Renal cortical epithelial cell (primary cell): Measurements from ENCODE around the gene TMEM259. TPM values are rescaled to one million over a fixed set of nuclear protein-coding genes. Genes with fewer than 3 reads are reported as not detected.

Experiments used
- DNase-seq: peaks from one replicate; pipeline ENCODE4 v3.0.0-alpha.2; 2011; ENCODE audit warnings: low read depth
- total RNA-seq: library from RNA; depleted of rRNA; stranded (reverse); fragments of >200 nt; gene quantifications from 2 replicates; pipeline ENCODE4 v1.2.3, GENCODE V29; 2014

Gene TMEM259
- total RNA-seq, 1 donor from 2014 or later, result 114 TPM

DNA sequence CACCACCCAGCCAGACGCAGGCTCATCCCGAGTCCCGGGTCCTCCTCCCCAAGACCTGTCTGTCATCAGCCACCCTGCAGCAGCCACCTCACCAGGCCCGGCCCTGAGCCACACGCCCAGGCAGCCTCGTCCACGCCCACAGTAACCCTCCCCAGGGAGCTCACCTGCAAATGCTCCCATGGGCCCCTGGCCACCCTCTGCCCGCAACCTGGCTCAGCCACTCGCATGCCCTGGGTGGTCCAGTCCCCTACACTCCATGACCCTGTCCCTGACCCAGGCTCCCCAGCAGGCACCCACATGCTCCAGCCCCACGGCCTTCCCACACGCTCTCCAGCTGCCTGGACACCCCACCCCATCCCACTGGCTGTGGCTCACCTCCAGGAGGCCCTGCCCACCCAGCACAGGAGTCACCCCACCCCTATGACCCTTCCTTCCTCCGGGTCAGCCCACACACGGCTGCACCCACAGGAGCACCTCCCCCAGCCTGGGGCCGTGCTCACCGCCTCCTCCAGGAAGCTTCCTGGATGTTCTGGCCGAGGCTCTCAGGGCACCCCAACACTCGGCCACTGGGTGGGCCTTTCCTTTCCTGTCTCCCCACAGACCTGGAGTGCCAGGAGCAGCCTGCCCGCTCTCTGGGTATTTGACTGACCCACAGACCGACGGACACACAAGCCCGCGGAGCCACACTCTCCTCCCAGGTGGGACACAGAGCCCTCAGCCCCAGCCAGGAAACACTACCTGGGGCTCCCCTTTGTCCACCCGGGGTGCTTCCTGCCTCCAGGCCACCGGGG is 3.6 kb downstream of the TMEM259 start:
- no peak for DNase-seq

DNA sequence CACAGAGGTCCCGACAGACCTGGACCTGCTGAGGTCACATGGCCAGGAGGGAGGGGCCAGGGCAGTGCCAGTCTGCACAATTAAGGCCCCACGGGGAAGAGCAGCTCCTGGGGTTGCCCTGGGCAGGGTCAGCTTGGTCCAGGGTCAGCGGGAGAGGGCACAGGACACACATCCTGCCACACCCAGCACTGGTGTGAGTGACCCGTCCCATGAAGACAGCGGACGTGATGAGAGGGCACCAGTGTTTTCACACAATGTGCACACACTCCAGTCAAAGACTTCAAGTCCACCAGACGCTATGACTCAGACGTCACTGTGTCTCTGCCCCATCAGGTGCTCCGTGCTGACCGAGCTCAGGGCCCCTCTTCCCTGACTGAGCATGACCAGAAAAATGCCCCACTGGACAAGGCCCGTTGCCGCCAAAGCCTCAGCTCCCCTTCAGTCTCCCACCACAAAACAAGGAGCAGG is 4.2 kb downstream of the TMEM259 start:
- DNase-seq, result peak; percentile 85

DNA sequence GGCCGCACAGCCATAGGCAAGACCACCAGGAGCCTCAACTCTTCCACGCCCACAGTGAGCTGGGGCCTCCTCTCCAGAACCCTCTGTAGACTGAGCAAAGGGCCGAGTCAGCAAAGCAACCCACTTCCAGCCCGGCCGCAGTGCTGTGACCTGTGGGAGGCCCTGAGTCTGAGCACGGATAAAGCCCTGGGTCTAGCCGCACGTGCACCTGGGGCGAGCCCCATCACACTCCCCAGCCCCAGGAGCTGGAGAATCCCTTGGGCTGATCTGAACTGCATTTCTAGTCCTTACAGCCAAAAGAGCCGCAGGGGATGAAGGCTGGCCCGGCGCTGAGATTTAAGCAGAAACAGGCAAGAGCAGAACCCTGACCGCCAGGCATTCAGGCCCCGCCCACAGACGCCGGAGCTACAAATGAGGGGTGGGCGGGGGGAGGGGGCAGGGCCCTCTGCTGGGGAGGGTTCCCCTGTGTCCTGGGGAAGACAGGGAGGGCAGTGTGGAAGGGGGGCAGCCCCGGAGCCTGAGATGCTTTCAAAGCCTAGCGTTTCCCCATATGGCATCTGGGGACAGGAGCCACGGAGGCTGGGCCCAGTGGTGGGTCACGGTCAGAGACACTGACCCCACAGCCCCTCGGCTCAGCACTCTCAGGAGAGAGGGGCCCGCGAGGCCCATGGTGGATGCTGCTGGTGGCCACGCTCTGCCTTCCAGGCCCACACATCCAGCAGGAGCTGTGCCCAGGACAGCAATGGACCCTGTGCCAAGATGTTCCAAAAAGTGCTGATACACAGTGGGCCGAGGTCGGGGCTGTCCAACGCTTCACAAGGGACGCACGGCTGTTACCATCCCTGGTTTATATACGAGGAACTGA is 4.9 kb downstream of the TMEM259 start:
- DNase-seq, result no peak

DNA sequence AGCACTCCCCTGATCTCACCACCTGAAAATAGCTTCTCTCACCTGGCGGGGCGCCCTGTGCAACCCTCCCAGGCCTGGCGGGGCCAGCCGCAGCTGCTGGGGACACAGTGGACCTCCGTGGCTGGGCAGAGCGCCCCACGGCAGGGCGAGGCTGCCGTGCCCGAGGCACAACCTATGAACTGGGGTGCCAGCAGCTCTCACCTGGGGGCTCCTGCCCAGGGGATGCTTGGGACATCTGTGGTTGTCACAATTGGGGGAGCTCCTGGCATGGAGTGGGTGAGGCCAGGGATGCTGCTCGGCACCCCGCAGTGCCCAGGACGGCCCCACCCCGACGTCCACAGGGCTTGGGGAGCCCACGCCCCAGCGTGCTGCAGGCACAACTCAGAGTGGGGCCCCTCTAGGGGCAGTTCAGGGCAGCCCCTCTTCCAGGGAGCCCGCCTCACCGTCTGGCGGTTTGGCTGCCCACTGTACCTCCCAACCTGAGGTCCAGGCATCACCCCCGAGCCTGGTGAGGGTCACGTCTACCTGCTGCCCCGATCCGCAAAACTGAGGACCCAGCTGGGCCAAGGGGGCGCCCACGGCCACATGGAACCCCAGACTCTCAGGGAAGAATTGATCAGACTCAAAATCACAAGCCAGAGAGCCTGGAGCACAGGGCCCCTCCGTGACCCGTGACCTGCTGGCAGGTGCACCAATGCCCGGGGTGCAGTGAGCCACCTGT is 5.7 kb downstream of the TMEM259 start:
- DNase-seq, result no peak

DNA sequence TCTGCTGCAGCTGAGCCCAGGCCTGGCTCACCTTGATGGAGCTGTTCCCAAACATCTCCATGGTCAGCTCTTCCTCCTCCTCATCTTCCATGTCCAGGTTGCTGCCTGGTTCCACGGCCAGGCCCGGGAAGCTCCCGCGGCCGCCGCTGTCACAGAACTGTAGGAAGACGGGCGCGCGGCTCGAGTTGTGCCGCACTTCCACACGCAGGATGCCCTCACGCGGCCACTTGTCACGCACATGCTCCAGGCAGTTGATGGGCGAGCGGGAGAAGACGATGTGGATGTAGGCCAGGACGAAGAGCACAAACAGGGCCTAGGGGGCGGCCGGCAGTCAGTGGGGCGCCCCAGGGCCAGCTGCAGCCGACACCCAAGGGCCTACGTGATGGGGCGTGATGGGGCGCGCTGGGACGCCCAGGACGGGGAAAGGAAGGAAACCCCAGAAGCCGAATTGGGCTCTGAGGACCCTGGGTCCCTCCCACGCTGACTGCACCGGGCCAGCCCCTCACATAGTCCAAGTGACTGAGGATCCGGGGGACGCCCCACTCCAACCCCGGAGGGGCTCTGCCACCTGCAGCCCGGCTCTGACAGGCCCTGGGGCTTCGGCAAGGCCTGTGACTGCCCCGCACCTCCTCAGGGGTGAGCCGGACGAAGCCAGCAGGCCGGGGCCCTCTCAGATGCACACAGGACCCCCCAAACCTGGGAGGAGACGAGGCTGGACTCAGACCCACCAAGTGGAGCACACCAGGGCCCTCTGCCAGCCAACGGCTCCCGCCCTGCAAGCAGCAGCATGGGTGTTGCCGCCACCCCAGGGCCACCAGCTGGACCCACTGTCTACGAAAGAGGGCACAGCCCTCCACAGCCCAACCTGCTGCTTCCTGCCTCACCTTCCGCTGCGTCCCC is 6.5 kb downstream of the TMEM259 start:
- DNase-seq, result no peak

DNA sequence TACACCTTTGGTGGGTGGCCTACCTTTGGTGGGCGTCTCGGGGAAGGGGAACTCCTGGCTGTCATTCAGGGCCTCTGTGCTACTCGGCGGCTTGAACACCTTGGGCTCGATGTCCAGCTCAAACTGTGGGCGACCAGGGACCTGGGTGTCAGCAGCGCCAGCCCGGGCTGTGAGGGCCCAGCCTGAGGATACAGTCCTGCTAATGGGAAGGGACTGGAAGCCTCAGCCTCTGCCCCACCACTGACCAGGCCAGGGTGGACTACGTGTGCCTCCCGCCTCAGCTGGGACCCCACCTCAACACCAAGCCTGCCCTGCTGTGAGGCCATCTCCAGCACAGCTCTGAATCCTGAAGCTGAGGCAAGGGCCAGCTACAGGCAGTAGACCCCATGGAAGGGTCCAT is 7.7 kb downstream of the TMEM259 start:
- no peak for DNase-seq

DNA sequence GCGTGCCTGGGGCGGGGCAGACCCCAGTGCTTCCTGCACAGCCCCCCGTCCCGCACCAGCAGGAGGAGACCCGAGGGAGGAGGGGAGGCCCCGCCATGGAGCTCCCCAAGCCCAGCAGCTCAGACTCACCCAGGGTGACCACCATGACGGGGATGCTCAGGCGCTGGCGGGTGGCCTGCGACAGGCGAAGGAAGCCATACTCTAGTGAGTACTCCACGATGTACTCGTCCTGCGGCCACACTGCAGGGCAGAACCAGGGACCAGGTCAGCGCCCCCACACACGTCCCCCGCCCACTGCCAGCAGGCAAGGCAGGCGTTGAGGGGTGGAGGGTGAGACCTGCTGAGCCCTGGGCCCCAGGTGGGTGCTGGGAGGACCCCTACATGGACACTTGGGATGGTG is 8.6 kb downstream of the TMEM259 start:
- no peak for DNase-seq

DNA sequence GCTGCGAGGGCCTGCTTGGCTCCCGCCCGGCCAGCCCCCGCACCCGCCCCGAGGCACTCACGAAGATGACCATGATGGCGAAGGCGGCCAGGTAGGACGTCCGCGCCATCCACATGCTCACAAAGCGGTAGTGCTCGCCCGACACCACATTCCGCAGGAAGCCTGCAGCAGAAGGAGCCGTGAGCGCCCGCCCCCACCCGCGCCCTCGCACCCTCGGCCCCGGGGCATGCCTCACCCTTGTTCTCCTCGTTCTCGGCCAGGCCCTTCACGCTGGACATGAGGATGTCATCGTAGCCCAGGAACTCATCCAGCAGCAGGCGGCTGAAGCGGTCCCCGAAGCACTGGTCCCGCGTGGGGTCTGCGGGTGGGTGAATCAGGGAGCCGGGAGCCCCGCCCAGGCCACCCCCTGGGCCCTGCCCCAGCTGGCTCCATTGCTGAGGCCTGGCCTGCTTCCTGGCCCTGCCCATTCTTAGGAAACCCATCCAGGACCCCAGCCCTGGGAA is 9.0 kb downstream of the TMEM259 start:
- DNase-seq, result no peak

DNA sequence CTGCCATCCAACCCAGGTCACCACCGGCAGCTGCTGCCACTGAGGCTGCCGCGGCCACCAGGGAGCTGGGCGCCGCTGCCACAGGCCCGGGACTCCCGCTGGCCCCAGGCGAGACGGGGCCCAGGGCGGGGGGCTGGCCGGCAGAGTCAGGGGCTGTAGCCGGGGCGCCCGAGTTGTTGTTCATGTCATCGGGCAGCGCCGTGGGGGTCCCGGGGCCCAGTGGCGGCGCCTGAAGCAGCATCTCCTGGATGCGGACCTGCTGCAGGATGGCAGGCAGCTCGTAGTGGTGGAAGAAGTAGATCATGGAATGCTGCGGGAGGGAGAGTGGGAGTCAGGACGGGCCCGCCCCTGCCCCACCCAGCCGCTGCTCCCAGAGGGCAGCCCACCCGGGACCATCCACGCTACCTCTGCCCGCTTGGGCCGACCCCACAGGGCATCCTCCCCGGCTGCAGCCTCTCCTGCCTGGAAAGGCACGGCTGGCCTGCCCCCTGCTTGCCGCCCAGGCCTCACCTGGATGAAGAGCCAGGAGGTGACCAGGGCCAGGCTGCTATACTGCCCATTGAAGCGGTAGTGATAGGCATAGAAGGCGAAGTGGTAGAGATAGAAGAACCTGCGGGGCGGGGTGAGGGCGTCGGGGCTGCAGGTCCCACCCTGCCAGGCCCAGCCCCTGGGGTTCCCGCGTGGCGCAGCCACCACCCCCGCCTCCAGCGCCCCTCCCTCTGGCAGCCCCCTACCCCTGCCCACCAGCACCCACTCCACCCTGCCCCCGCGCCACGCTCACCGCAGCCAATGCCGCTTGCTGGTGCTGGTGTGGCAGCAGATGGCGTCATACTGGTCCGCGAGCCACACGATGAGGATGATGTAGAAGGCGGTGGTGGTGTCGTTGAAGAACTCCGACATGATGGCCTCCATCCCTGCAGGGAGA is 10.1 kb downstream of the TMEM259 start:
- no peak for DNase-seq

DNA sequence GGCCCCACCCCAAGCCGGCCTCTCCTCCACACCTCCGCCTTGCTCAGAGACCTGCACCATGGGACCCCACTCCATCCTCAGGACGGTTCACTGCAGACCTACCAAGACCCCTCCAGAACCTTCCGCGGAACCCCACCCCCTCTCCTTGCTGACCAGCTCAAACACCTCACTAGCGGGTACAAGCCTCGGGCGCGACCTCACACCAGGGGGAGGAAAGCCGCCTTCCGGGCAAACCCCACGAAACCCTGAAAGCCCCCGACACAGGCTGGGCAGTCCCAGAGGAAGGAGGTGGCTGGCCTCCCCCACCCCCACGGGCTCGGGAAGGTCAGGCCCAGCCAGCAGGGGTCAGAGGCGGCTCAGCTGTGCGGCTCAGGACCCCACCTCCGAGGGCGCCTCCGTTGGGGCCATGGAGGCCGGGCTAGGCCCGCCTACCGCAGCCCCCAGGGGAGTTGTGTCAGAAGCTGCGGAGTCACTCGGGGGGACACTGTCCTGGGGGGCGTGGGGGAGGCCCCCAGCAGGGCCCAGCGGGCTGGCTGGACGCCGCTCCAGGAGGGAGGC is 10.9 kb downstream of the TMEM259 start:
- no peak for DNase-seq

DNA sequence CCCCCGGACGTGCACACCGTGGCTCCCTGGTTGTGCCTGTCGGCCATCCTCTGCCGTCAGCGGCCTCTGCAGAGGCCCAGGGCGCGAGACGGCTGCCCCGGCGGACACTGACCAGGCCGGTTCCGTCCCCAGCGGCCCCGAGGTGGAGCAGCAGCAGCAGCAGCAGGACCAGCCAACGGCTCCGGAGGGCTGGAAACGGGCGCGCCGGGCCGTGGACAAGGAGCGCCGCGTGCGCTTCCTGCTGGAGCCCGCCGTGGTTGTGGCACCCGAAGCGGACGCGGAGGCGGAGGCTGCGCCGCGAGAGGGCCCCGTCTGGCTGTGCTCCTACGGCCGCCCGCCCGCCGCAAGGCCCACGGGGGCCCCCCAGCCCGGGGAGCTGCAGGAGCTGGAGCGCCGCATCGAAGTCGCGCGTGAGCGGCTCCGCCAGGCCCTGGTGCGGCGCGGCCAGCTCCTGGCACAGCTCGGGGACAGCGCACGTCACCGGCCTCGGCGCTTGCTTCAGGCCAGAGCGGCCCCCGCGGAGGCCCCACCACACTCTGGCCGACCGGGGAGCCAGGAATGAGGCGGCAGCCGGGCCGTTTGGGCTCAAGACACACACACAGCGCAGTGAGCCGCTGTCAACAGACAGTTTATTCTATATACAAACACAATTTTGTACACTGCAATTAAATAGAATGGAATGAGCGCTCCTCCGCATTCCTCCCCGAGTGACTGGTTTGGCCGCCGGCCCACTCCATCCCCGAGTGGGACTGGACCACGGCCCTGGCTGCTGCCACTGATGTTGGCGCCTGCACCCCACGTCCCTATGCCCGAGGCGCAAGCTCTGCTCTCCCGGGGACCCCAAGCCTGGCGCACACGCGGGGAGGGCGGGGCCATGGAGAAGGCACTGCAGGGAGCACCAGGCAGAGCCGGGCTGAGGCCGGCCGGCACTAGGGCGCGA is 11.6 kb downstream of the TMEM259 start:
- no peak for DNase-seq

DNA sequence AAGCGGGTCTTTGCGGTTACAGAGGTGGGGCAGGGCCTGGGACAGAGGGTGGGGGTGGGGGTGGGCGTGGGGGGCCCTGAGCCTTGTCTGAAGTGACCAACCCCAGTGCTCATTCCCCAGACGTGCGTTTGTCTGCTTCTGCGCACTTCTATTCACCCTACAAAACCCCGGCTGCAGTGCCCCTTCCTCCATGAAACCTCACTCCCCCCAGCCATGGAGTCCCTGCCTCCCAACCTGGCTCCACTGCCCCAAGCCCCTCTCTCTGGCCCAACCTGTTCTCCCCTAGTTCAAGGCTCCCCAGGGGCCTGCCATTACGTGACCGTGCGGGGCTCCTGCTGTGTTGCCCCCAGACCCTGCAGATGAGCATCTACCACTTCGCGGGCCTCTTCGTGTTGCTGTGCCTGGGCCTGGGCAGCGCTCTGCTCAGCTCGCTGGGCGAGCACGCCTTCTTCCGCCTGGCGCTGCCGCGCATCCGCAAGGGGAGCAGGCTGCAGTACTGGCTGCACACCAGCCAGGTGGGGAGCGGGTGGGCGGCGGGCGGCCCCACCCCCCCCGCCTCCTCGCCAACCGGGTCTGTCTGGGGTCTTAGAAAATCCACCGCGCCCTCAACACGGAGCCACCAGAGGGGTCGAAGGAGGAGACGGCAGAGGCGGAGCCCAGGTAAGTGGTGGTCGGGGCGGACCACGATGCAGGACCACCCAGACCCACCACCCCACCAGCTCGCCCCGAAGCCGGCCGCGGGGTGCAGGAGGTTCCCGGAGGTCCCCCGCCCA is 12.5 kb downstream of the TMEM259 start:
- no peak for DNase-seq

DNA sequence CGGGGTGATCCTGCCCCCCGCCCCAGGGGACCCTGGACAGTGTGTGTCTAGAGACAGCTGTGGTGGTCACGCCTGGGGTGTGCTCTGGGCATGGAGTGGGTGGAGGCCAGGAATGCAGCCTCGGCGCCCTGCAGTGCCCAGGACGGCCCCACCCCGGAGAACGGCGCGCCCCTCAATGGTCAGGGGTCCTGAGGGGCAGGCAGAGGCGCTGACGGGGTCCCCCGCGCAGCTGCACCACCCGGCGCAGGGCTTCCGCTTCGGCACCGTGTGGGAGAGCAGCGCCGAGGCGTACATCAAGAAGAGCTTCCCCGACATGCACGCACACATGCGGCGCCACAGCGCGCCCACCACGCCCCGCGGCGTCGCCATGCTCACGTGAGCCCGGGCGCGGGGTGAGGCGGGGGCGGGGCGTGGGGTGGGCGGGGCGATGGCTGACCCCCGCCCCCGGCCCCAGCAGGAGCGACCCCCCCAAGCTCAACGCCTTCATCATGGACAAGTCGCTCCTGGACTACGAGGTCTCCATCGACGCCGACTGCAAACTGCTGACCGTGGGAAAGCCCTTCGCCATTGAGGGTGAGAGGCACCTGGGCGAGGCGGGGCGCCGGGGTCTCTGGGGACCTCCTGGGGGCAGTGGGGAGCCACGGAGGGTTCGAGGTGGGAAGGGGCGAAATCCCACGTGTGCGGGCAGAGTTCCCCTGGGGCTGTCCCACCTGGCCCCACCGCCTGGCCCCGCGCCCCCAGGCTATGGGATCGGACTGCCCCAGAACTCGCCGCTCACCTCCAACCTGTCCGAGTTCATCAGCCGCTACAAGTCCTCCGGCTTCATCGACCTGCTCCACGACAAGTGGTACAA is 13.3 kb downstream of the TMEM259 start:
- no peak for DNase-seq

DNA sequence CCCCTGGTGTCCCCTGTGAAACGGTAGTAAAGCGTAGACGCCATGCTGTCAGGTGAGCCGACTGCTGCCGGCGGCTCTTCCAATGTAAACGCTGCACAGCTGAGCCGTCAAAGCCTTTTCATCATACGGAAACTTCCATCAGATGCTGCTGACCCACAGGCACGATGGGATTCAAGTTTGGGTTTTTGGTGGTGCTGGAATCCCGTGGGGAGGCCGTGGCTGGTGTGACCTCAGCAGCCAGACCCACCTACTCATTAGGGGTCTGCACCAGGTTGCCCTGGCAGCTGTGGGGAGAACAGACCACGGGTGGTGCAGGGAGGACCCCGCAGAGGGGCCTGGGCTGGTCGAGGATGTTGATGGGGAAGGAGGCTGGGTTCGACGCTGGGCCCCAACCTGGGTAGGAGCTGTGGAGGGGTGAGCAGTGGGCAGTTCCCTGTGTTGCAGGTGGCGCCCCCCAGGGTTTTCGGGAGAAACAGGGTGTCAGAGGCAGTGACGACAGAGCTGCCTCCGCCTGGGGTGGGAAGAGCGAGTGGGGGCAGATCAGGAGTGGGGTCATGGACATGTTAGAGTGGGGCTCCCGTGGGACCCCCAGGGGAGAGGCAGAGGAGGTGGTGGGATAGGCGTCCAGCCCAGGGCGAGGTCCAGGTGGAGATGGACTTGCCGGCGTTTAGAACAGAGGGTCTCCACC is 14.1 kb downstream of the TMEM259 start:
- no peak for DNase-seq

DNA sequence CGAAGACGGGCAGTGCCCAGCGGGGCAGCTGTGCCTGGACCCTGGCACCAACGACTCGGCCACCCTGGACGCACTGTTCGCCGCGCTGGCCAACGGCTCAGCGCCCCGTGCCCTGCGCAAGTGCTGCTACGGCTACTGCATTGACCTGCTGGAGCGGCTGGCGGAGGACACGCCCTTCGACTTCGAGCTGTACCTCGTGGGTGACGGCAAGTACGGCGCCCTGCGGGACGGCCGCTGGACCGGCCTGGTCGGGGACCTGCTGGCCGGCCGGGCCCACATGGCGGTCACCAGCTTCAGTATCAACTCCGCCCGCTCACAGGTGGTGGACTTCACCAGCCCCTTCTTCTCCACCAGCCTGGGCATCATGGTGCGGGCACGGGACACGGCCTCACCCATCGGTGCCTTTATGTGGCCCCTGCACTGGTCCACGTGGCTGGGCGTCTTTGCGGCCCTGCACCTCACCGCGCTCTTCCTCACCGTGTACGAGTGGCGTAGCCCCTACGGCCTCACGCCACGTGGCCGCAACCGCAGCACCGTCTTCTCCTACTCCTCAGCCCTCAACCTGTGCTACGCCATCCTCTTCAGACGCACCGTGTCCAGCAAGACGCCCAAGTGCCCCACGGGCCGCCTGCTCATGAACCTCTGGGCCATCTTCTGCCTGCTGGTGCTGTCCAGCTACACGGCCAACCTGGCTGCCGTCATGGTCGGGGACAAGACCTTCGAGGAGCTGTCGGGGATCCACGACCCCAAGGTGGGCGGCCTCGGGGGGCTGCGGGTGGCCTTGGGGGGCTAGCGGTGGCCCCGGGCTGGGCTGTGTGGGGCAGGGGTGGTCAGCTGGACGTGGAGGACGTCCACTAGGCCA is 15.9 kb downstream of the TMEM259 start:
- no peak for DNase-seq
